GM19372 (cell line): ENCODE data around the gene ERC1.
A peak's percentile ranks its signal among the peaks of the same experiment; 100 is the strongest.
"Not testable (repeated sequence)": the region's sequence is repeated elsewhere in the genome, so short reads cannot be mapped to it uniquely, and the experiment has no call there.

Experiments
- ATAC-seq: cut with Tn5 transposase; IDR thresholded peaks from one replicate; pipeline ENCODE4 v1.9.1; 2021; ENCODE audit warnings: mild to moderate bottlenecking, low read depth, moderate library complexity; ENCODE audit not compliant: unreplicated experiment

The ERC1 gene

GRCh38 chr12:1174659-1175058 is 183.6 kb downstream of the ERC1 start:
- no peak for ATAC-seq

DNA sequence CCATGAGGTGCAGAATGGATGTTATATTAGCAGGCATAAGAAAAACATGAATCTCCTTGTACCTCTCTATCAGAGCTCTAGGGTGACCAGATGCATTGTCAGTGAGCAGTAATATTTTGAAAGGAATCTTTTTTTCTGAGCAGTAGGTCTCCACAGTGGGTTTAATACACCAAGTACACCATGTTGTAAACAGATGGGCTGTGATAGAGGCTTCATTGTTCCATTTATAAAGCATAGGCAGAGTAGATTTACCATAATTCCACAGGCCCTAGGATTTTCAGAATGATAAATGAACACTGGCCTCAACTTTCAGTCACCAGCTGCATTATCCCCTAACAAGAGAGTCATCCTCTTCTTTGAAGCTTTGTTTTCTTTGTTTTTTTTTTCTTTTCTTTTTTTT is 185.2 kb downstream of the ERC1 start:
- ATAC-seq: no peak

- ATAC-seq: no peak
These were observed 188.1 kb downstream of the ERC1 start for GRCh38 chr12:1179128-1179527.

DNA sequence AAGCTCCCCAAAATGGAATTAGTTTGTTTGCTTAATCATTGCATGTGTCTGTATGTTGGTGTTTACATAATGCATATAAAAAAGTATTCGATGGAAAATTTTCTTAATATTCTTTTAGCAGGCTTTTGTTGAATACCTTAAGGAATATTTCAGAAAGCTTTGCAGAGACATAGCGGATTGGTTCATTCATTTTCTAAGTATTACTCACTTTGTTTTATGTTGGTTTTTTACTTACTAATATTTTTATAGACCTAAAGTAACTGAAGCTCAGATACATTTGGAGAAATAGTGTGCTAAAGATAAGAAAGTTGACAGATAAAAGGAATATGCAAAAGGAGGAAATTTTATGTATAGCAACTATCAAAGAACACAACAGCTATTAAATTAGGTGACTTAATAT is 191.0 kb downstream of the ERC1 start:
- no peak for ATAC-seq

DNA sequence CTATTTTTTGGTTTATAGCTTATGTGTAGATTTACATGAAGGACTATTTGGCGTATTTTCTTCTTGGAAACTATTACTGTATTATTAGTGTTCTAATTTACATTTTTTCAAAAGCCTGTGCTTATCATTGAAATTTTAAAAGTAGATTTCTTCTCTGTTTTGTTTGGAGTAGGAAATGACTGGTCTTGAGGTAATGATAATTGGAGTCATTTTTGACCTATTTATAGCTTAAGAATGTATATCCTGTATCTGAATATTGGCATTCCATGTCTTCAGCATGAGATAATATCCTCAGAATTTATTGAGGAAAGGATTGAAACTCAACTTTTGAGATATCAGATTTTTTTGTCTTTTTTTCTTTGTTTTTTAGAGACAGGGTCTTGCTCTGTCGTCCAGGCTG is 193.4 kb downstream of the ERC1 start:
- ATAC-seq: no peak

DNA sequence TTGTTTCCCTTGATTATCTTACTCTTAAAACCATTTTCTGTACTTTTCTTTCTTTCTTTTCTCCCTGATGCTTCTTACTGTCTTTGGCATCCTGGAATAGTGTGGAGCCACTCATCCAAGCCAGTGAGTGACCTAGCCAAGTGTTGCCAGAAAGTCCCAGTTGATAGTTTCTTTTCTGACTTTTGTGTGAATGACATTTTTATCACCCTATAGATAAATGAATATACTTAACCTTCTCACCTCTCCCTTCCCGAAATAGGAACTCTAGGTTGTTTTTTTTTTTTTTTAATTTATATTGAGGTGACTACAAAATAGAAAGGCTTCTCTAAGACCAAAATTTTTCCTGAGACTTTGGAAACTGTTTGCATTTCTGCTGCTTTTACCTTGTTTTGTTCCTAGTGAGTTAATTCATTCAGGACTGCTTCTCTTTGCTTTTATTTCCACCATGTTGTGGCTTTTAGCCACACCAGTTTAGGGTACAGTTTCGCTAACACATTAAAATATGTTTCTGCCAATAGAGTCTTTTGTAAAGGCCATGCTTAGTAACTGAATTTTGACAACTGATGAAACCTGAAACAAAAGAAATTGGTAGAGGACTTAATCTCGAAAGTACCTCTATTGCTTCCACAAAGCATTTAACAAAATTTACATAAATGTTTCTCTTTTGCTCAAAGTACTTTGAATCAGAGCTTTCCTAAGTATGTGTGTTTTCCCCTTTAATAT is 194.6 kb downstream of the ERC1 start:
- no peak for ATAC-seq

- no peak for ATAC-seq
These were observed 195.3 kb downstream of the ERC1 start for GRCh38 chr12:1186298-1186697.

DNA sequence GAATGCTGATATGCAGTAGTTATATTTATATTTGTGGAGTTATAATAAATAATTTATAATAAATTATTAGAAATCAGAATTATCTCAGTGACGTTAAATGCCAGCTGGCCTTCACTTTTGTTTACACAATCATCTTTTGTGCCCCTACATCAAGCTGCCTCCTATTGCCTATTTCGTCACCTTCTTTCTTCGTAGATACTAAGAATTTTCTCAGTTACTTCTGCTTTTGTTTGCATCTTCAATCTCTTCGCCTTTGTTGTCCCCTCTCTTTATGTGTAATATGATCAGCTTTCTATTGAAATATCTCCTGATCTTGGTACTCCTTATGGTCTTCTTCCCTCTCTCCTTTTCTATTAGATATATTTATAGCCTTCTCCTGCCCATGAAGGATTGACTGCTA is 197.0 kb downstream of the ERC1 start:
- no peak for ATAC-seq

DNA sequence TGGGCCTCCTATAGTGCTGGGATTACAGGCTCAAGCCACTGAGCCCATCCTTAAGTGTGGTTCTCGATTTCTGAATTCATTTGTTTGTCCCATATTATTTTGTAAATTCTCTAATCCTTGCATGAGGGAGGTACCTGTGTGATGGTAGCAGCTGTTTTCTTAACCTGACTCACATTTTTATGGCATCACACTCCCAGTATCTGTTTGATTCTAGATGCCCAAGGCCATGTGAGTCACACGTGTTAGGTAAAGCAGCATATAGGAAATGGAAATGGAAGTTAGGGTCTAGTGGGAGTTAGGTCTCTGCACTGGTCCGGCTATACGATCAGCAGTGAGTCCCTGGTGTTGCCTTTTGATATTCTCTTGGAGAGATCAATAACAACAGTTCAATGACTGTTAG is 198.1 kb downstream of the ERC1 start:
- no peak for ATAC-seq

DNA sequence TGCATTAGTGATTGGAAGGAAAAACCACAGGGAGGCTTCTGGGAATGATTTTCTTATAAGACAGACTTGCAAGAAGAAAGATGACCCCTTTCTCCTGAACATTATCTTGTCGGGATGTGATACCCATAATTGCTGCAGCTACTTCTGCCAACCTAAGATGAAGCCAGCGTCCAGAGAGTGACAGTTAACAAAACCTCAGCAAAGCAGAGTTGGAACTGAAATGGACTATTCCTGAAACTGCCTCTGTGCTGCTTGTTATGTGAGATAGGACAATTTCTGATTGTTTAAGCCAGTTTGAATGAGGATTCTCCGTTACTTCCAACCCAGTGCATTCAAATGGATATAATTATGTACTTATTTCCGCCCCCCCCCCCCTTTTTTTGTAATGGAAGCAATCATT is 204.5 kb downstream of the ERC1 start:
- ATAC-seq: no peak

- ATAC-seq: no peak
These were observed 206.4 kb downstream of the ERC1 start for GRCh38 chr12:1197264-1198018.

GRCh38 chr12:1198854-1199253 is 207.8 kb downstream of the ERC1 start:
- ATAC-seq: not testable (repeated sequence)

GRCh38 chr12:1199700-1200099 is 208.7 kb downstream of the ERC1 start:
- no peak for ATAC-seq

DNA sequence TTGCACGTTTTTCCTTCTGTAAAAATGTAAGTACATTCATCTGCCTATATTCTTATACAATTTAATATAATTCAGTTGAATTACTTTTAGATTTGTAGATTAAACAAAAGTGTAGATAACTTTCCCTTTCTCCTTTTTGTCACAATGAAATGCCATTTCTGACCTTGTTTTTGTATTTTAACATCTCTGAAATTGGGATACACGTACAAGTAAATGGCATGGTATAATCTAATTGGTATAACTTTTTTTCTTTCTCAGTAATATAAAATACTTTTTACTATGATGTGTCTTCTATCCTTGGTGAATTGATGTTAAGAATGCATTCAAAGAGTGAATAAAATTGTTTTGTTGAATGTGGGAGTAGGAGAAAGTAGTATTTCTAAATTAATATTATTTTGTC is 210.0 kb downstream of the ERC1 start:
- no peak for ATAC-seq

DNA sequence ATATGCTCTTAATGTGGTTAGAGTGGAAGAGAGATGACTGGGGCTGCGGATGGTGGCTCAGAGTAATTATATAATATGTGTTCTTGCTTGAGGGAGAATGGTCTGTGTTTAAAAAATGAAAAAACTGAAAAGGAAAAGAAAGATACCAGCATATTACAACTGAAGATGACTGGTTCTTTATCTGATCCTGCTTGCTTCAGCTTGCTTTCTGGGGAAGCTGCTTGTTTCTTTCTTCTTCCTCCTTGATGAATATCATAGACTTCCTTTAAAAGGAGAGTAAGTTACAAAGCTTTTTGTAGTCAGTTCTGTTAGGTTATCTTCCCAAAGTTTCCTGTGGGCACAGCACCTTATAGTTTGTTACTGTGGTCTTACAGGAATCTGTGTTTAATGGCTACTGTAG is 210.9 kb downstream of the ERC1 start:
- no peak for ATAC-seq

- ATAC-seq: no peak
These were observed 212.7 kb downstream of the ERC1 start for GRCh38 chr12:1203735-1204019.

DNA sequence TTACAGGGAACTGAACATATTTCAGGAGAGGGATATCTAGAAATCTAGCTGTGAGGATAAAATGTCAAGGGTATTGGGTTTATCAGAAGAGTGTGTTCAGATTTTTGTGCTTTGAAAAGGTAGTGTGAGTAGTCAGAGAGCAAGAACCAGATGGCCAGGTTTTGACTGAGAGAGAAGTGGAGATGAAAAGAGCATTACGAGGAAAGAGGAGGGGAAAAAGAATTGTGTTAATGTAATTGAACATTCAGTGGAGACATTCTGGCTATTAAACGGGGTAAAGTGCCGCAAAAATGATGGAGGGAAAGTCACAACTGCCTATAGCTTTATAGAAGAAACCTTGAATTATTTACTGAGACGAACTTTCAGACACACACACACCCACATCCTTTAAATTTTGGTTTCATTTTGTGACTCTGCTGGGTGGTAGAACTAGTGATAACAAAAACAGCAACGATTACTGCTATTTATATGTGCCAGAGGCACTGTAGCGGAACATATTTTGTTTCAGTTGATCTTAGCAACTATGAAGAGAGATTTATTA is 213.6 kb downstream of the ERC1 start:
- peak; percentile 91 for ATAC-seq

GRCh38 chr12:1205512-1206060 is 214.6 kb downstream of the ERC1 start:
- no peak for ATAC-seq

DNA sequence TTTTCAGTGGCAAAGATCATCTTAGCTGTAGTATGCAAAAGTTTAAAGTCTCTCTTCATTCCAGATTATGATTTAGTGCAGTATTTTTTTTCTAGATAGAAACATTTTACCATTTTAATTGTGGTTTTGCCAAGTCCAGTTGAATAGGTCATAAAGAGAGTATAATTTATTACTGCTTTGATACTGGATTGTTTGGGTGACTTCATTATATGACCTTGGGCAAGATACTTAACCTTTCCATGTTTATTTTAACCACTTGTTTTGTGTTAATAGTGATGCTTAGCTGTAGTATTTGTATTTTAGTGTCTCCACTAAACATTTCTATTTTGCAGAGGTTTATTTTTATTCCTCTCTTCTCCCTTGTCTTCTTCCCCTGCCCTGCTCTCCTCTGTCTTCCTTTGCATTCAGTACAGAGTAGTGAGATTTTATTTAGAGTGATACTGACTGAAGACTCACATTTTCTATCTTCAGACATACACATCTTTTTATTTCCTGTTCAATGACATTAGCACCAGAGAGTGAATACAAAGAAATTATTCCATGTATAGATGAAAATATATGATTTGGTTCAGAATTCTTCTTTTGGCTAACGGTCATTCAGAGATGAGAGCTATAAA is 215.2 kb downstream of the ERC1 start:
- no peak for ATAC-seq

- ATAC-seq: no peak
These were observed 216.3 kb downstream of the ERC1 start for GRCh38 chr12:1207276-1207675.

DNA sequence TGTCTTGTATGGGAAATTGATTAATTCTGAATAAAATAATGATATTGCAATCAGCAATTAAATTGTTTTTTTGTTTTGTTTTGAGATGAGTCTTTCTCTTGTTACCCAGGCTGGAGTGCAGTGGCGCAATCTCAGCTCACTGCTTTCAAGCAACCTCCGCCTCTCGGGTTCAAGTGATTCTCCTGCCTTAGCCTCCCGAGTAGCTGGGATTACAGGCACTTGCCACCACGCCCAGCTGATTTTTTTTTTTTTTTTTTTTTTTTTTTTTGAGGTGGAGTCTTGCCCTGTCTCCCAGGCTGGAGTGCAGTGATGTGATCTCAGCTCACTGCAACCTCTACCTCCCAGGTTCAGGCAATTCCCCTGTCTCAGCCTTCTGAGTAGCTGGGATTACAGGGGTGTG is 217.7 kb downstream of the ERC1 start:
- not testable (repeated sequence) for ATAC-seq
